Stromal cell of bone marrow (primary cell): ENCODE measurements around the gene PELI2.

ENCODE experiments used
- DNase-seq: peaks from one replicate; pipeline ENCODE4 v3.0.0-alpha.2; 2012; ENCODE audit warnings: low read depth

The PELI2 gene, protein sequence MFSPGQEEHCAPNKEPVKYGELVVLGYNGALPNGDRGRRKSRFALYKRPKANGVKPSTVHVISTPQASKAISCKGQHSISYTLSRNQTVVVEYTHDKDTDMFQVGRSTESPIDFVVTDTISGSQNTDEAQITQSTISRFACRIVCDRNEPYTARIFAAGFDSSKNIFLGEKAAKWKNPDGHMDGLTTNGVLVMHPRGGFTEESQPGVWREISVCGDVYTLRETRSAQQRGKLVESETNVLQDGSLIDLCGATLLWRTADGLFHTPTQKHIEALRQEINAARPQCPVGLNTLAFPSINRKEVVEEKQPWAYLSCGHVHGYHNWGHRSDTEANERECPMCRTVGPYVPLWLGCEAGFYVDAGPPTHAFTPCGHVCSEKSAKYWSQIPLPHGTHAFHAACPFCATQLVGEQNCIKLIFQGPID

DNA sequence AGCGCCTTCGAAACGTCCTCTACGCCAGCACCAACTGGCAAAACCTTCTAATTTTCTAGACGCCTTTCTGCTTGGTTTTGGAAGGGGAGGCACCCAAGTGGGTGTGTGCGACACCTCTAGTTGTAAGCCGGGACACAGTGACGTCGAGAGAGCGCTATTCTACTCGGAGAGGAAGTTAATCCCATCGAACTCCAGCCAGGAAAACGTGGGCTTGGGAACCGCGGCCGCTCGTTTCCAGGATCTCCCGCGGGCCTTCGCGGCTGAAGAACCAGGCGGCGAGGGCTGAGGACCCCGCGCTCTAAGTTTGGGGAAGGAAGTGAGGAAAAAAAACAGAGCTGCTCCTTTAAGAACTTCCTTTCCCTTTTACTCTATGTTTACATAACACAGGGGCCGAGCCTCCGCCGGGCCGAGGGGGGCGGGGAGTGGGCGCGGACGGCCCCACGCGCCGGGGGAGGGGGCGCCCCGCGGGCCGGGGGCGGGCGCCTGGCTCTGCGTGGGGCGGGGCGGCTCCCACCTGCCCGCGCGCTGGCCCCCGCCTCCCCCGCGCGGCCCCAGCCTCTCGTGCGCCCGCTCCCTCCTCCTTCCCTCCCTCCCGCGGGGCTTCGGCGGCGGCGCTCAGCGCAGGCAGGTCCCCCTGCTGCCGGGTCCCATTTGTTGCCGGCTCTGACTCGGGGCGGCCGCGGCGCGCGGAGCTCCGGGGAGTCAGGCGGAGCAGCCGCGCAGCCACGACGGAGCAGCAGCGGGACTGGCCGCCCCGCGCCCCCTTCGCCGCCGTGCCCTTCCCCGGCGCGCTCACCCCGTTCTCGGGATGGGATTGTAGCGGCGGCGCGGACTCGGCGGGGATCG lies at the start of gene PELI2:
Gene PELI2, plus strand, starts transcription at position 647 of the 846 bp plus-strand sequence. CDS start 250 bp downstream, outside the sequence.
- peak; percentile 35 for DNase-seq

DNA sequence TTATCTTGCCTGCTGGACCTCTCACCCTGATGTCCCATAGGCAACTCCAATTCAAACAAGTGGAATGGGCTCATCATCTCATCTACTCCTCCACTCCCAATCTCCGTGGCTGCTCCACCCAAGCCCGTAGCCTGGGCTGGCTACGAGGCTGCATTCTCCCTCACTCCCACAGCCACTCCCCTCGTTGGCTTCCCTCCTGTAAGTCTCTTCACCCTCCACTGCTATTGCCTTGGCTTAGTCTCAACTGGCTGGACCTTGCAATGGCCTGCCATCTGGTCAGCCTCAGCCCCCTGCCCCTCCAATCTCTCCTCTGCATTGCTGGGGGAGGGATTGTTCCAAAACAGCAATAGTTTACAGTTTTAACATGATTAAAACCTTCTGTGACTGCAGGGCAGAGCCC lies 44.4 kb upstream of the PELI2 start:
- DNase-seq: no peak

DNA sequence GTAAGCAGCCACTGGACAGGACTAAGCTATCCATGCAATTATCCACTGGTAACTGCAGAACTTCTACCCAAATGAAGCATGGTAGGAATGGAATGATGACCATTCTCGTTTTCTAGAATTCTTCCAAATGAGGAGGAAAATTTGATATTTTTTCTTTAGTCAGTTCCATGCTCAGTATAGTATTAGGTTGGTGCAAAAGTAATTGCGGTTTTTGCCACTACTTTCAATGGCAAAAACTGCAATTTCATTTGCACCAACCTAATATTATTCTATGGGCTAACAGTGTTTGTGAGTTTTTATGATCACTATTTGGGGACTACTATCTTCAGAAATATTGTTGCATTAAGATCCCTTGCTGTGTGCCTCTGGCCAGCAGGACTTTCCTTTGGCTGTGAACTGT lies 42.9 kb upstream of the PELI2 start:
- DNase-seq: no peak

DNA sequence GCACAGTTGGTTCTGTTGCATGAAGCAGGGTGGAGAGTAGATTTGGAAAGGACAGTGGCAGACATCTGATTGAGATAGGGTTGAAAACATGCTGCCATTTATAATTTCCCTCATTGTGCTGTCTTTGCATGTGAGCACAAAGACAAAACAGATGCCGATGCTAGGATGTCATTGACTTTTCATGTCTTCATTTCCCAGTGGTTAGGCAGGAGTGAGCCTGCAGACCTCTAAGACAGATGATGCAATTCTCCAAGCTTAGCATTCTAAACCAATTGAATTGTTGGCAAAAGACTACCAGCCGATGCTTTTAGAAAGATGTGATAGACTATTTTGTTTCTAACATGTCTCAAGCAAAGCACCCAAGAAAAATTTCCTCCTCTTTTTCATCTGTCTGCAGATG lies 37.1 kb upstream of the PELI2 start:
- DNase-seq: no peak

DNA sequence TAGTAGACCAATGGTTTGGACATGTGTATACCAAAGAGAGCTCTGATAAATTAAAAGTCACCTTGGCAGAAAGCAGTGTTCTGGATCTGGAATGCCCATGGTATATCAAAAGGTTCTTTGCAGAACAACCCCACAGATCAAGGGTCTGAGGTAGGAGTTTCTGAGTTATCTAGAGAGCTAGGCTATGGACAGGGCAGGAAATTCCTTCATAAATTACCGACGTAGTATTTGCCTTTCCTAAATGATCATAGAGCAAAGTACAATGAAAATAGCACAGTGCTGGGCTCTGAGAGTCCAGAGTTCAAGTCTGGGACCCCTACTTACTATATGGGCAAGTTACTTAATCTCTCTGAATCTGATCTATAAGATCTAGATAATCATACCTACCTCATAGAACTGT lies 35.3 kb upstream of the PELI2 start:
- DNase-seq: no peak

DNA sequence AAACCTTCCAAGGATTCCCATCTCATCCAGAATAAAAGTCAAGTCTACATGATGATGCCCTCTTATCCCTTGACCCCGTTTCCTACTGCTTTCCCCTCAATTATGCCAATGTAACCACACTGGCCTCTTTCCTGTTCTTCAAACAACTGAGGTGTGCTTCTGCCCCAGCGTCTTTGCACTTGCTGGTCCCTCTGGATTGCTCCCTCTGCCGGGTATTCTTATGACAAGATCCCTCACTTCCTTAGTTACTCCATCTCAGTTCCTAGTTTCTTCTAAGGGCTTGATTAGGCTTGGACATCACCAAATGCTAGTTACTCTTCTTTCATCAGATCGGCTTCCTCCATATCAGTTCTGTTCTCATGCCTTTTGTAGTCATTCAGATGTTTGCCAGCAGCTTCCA lies 32.7 kb upstream of the PELI2 start:
- DNase-seq: no peak

DNA sequence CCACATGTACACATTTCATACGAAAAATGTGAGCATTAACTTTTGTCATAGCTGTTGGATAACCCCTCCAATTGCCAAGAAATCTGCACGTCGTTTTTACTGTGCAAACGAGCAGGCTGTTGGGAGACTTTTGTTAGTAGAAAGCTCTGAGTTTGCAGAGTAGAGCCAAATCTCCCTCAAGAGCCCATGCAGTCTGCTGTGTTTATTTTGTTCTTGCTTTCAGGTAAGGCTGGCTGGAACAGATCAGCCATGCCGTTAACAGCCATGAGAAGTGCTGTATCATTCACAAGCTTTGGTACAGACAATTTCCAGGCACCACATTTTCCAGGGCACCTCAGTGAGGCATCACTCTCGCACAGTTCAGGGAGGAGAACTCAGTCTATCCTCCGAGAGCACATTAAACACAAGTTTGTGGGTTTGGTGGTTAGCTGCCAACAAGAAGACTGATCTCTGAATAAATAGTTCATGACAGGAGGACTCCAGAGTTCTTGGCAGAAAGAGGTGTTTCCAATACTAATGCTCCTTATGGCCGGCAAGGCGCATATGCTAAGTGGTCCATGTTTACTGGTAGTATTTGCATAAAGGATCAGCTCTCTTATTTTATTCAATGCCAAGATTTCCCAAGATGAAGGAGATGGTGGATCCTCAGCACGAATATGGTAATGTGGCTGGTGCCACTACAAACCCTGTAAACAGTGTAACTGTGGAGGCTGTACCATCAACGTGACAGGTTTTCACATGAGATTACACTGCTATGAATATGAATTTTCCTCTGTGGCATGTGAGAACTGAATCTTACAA lies 30.3 kb upstream of the PELI2 start:
- no peak for DNase-seq

DNA sequence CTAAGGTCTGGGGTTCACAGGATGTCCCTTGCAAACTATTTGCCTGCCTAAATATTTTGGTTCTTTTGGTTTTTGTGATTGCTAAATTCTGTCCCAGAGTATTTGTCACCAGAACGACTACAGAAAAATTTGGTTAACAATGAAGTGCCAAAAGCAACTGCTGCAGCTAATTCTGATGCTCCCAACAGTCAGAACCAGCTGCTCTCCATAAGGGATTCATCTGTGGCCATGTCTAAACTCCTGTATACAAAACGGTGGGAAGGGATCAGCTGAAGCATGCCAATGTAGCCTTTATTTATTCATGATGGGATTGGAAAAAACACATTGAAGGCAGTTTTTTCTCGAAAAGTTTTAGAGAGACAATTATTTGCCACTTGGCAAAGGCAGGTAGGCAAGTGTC lies 29.3 kb upstream of the PELI2 start:
- no peak for DNase-seq

DNA sequence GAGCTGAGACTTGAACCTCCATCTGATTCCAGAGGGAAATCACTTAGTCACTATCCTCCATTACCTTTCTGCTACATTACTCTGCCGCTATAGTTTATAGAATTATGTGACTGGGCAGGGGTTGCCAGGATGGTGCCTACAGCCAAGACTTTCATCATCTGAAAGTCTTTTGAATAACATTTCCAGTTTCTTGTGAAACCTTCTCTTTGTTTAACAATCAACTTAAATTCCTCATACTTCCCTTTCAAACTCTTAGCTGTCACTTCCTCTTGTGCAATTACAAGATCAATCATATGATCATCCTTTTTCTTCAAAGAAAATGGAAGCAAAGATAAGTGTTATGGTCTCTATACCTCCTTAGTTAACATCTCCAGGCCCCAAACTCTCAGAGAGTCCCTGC lies 25.4 kb upstream of the PELI2 start:
- DNase-seq: no peak

DNA sequence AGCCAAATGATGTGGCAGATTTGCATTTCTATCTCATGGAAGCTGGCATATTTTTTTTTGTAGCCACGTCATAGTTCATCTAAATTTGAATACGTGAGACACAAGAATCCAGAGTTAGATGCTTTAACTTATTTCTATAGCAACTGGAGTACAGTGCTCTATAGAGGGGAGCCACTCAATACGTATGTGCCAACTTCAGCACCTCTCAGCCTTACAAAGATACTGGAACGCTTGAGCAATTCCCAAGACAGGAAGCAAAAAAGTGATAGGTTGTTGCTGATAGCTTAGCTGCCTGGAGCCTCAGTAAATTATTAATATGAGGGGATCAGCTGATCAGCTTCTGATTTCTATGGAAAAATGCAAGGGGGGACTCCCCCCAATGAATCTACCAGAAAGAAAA lies 24.1 kb upstream of the PELI2 start:
- no peak for DNase-seq

DNA sequence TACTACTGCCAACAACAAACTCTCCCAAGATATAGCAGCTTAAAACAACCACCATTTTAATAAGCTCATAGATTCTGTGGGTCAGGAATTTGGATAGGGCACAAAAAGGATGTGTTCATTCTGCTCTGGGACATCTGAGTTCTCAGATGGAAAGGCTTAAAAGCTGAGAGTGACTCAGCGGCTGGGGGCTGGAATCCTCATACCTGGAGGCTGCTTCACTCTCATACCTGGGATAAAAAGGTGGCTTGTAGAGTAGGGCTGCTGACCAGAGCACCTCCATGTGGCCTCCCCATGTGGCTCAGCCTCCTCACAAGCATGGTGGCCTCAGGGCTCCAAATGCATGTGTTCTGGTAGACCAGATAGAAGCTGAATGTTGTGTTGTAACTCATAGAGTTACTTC lies 20.2 kb upstream of the PELI2 start:
- no peak for DNase-seq

DNA sequence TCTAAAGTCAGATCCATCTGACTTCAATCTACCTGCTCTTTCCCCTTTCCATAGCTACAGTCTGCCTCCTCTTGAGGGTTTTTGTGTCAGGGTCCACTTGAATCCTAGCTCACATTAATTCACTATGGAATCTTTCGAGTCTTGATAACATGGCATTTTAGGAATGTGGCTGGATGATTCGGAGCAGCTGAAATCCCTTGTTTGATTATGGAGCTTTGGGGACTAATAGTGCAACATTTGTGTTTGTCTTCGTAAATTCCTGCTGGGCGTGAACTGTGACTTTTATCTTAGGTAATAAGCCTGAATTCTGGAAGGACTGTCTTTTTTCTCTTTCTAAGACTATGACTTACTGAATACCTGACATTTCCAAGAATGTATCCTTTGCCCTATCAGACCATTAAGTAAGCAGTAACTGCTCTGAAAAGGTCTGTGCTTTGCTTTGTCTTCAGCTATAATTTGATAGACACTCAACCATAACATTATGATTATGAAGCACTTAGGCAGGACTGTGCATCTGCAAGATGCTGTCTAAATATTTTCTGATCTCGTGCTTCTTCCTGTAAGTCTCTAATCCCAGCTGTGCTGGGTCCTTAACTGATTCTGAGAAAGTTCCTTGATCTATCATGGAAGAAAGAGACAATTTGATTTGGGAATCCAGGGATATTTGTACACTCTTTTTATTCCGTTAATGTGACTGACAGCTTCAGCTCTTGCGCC lies 19.0 kb upstream of the PELI2 start:
- DNase-seq: no peak

DNA sequence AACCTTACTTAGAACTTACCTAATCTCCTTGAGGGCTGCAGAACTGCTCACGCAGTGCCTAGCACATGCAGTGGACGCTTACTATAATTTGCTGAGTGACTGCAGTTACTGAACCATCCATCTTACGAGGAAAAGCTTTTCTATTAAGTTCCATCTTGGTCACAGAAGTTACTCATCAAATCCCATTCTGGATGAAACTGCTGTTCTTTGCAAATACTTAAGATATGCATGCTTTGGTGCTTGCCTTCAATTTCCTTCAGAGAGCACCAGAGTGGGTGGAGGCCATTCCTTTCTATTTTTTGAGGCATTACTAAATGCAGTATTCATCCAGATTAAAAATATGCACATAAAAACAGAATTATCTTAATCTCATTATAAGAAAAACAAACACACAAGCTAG lies 17.7 kb upstream of the PELI2 start:
- DNase-seq: no peak

DNA sequence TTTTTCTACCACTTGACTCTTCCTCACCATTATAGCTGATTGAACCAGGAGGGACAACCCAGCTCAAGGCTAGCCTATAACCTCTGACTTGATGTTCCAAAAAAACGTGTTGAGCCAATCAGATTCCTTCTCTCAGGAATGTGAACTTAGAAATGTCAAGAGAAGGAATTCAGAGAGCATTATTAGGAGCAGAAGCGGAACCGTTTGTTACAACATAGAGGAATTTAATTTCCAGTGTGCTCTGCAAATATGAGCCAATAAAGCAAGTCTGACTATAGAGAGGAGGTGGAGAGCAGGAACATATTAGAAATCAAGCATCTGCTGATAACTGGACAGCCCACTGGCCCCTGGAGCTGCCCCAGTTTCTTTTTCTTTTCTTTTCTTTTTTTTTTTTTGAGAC lies 15.3 kb upstream of the PELI2 start:
- DNase-seq: no peak

DNA sequence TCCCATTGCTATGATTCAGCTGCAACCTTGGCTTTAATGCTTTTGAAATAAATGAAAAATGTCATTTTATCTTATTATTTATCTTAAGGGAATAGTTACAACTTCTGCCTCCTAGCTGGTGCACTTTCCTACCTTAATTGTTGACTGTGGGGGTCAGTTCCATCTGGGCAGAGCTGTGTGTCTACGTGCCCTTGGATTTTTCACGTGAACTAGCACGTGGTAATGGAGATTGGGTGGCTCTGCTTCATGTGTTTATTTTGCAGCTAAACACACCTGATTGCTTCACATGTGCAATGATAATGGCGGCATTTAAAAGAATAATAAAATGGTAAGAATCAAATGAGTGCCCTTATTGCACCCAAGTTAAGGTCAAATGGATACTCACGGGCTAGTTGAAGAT lies 10.6 kb upstream of the PELI2 start:
- no peak for DNase-seq

DNA sequence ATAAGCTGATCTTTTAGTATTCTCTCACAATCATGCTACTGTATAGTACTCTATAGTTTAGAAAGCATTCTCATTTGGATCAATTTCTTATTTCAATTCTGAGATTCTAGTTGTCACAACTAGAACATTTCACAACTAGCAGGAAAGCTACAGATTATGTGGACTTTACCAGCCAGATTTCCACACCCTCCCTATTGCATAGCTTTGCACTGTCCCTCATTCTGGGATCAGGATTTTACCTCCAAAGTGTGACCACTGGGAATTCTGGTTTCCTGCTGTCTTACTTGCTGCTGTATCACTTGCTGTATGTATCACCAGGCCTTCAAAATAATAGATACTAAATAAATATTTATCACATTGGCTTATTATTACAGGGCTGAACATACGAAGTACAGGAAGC lies 10.2 kb upstream of the PELI2 start:
- DNase-seq: no peak

DNA sequence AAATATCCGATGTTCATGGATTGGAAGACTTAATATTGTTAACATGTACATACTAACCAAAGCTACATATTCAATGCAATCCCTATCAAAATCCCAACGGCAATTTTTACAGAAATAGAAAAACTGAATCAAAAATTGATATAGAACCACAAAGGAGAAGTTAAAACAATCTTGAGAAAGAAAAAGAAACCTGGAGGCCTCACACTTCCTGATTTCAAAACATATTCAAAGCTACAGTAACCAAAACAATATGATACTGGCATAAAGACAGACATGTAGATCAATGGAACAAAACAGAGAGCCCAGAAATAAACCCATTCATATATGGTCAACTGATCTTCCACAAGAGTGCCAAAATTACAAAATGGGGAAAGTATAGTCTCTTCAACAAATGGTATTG lies 5.4 kb upstream of the PELI2 start:
- DNase-seq: no peak

DNA sequence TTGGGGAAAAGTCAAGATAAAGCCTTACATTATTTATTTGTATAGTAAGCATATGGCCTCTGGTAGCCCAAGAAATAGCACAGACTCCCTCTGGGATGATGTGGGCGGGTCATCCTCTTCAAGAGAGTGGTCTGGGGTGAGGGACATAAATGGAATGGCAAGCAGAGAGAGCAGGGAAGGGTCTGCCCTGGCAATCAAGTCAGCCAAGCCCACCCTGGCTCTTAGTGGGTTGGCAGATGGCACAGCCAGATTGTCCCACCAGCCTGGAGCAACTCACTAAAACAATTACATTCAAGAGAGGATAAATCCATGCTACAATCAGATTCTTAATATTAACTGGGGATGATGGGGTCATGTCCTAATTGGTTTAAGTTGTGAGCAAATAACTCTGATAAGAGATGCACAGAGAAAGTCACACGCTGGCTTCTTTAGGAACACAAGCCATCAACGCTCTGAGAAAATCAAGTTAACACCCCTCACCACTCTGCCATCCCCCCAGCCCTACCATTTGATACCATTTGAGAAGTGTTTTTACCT lies 2.8 kb upstream of the PELI2 start:
- DNase-seq: no peak

DNA sequence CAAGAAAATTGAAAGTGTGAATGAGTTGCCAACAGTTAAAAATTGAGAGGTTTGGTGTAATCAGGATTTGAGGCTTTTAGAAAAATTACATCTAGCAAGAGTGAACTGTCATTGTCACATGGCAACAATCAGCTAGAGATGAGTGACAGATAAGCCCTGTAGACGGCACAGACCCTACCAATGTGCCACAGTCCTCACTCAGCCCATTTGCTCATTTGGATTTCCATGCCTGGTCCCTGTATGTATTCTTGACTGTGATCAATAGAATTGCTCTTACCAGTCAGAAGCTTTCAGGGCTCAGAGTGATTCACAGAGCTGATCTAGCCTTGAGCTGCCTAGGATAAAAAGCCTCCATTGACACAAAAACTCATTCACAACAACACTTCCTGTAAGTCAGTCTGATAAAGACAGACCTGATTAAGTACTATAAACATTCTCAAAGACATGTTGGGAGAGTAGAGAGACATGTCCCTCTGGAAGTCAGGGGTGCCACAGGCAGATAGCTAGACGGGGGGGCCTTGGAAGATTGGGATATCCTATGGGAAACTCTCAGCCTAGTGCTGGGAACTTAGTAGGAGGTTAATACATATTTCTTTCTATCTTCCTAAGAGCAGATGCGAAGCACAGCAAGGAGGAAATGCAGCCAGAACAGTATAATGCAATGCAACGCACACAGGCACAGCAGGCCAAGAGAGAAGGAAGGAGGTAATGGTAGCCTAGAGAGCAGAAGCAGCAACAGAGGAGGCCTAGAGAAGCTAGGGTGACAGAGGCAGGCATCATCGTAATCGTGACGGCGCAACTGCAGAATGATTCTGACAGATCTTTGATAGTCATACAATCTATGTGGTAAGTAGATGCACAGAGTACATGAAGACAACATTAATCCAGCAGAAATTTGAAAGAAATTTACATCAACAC lies 2.0 kb upstream of the PELI2 start:
- DNase-seq: no peak

DNA sequence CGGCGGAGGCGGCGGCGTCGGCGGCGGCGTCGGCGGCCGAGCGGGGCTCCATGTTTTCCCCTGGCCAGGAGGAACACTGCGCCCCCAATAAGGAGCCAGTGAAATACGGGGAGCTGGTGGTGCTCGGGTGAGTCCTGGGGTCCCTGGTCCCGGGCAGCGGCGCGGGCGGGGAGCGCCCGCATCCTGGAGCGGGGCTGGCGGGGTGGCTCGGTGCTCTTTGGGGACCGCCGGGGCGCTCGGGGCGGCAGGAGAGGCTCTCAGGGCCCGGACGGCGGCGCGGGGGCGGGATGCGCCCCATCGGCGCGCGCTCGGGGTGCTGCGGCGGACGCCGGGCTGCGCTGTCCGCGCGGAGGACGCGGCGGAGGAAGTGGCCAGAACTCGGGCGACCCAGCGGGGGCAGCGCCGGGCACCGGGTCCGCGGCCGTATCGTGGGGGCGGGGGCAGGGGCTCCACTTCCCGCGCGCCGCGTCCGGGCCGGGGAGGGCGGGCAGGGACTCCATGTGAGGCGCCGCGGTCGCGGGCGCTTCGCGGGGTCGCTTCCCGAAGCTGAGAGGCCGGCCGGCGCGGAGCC lies 485 bp downstream of the PELI2 start:
- DNase-seq: no peak
